OCI-LY3 (cell line): Measurements from ENCODE around the gene EIF4E1B.

Source experiments
- H2AFZ ChIP-seq: fragments of 200-600, 300-600 bp; shearing (Covaris generic); 2 replicates; pipeline ENCODE4 v1.6.0; 2014; ENCODE audit warnings: antibody characterized with exemption, low read depth, low read length
- H3K27ac ChIP-seq: fragments of 200-600, 300-600 bp; sonication (generic); 2 replicates; pipeline ENCODE4 v1.5.1; 2014; ENCODE audit warnings: mild to moderate bottlenecking, low read length, moderate library complexity, mixed read lengths
- H3K27me3 ChIP-seq: fragments of 200-600, 300-600 bp; sonication (generic); 2 replicates; pipeline ENCODE4 v1.6.1; 2014; ENCODE audit warnings: low read depth, low read length, mixed read lengths
- H3K36me3 ChIP-seq: fragments of 200-600, 300-600 bp; sonication (generic); replicated peaks from 2 replicates; pipeline ENCODE3; 2014; ENCODE audit warnings: low read depth, low read length, mixed read lengths
- H3K4me1 ChIP-seq: fragments of 300-600, 200-600 bp; sonication (generic); 2 replicates; pipeline ENCODE4 v1.6.1; 2014; ENCODE audit warnings: low read length, mixed read lengths
- H3K4me2 ChIP-seq: fragments of 200-600, 300-600 bp; sonication (generic); 2 replicates; pipeline ENCODE4 v1.6.1; 2014; ENCODE audit warnings: low read length, mixed read lengths
- H3K4me3 ChIP-seq: fragments of 300-600, 200-600 bp; sonication (generic); 2 replicates; pipeline ENCODE4 v1.5.1; 2014; ENCODE audit warnings: antibody characterized with exemption, mild to moderate bottlenecking, low read length, moderate library complexity
- H3K79me2 ChIP-seq: fragments of 300-600, 200-600 bp; shearing (Covaris generic); 2 replicates; pipeline ENCODE4 v1.6.1; 2014; ENCODE audit warnings: mild to moderate bottlenecking, low read length, mixed read lengths
- H3K9ac ChIP-seq: fragments of 300-600, 200-600 bp; shearing (Covaris generic); 2 replicates; pipeline ENCODE4 v1.6.0; 2014; ENCODE audit warnings: mild to moderate bottlenecking, low read length, moderate library complexity
- H3K9me3 ChIP-seq: fragments of 200-600, 300-600 bp; shearing (Covaris generic); 2 replicates; pipeline ENCODE4 v1.6.1; 2014; ENCODE audit warnings: low read length, mixed read lengths; ENCODE audit not compliant: insufficient read depth
- H4K20me1 ChIP-seq: fragments of 200-600, 300-600 bp; sonication (generic); 2 replicates; pipeline ENCODE4 v1.6.1; 2016; ENCODE audit warnings: low read length, mixed read lengths; ENCODE audit not compliant: insufficient read depth
- EZH2phosphoT487 ChIP-seq: fragments of 200-600 bp; shearing (Covaris generic); IDR thresholded peaks from 2 replicates; pipeline ENCODE4 v1.6.1; 2018; ENCODE audit warnings: antibody characterized with exemption, mixed run types, low read depth
- TF ChIP-seq, protein P1 (sequence below): fragments of 200-600, 300-600 bp; sonication (generic); IDR thresholded peaks from 2 replicates; pipeline ENCODE4 v1.5.1; 2014; ENCODE audit warnings: antibody characterized with exemption, low read length, low read depth

EIF4E1B gene

DNA sequence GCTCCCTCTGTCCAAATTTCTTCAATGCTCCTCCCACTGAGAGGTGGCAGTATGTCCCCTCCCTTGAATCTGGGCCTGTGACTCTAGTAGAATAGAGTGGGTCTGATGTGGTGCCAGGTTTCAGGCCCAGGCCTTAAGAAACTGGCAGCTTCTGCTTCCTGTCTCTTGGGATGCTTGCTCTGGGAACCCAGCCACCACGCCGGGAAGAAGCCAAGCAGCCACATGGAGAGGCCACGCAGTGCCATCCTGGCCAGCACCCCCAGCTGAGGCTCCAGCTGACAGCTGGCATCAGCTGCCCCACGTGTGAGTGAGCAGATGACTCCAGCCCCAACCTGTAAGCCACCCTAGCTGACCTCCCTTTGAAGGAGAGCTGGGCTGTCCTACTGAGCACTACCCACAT lies 9.5 kb downstream of the EIF4E1B start:
- no peaks in the 10 kb centered on the region for H3K36me3 ChIP-seq
- H3K79me2 ChIP-seq = no peaks in the 10 kb centered on the region
- no peak overlapping the region for H3K4me2 ChIP-seq
- no peak overlapping the region for H2AFZ ChIP-seq
- H3K27ac ChIP-seq = no peak overlapping the region
- H3K27me3 ChIP-seq = peaks cover 6% of the 10 kb centered on the region; the same call in 1 of the 2 replicates
- TF ChIP-seq EZH2phosphoT487 = no peak
- no peak overlapping the region for H3K4me3 ChIP-seq
- no peaks in the 10 kb centered on the region for H4K20me1 ChIP-seq
- H3K4me1 ChIP-seq = no peaks in the 10 kb centered on the region
- no peak overlapping the region for H3K9ac ChIP-seq
- no peaks in the 10 kb centered on the region for H3K9me3 ChIP-seq

DNA sequence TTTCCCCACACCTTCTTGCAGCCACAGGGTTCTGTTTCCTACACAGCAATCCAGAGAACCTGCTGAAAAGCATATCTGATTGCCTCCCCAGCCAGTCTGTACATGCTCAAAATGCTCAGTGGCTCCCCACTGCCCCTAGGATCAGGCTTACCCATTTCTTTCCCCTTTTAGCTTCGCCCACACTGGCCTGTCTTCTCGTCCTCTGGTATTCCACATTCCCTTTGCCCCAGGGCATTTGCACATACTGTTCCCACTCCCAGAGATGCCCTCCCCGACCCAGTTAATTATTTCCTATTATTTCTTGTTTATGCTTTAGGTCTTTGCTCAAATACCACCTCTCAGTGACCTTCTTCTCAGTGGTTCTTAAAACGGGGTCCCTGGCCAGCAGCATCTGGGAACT lies 10.1 kb downstream of the EIF4E1B start:
- H3K36me3 ChIP-seq = no peaks in the 10 kb centered on the region
- H3K4me2 ChIP-seq = no peak overlapping the region
- H3K9ac ChIP-seq = no peak overlapping the region
- H3K79me2 ChIP-seq = no peaks in the 10 kb centered on the region
- no peaks in the 10 kb centered on the region for H3K4me1 ChIP-seq
- H4K20me1 ChIP-seq = no peaks in the 10 kb centered on the region
- H2AFZ ChIP-seq = no peak overlapping the region
- no peak overlapping the region for H3K27ac ChIP-seq
- H3K27me3 ChIP-seq = no peaks in the 10 kb centered on the region
- no peak overlapping the region for H3K4me3 ChIP-seq
- H3K9me3 ChIP-seq = no peaks in the 10 kb centered on the region
- TF ChIP-seq, protein P1, sequence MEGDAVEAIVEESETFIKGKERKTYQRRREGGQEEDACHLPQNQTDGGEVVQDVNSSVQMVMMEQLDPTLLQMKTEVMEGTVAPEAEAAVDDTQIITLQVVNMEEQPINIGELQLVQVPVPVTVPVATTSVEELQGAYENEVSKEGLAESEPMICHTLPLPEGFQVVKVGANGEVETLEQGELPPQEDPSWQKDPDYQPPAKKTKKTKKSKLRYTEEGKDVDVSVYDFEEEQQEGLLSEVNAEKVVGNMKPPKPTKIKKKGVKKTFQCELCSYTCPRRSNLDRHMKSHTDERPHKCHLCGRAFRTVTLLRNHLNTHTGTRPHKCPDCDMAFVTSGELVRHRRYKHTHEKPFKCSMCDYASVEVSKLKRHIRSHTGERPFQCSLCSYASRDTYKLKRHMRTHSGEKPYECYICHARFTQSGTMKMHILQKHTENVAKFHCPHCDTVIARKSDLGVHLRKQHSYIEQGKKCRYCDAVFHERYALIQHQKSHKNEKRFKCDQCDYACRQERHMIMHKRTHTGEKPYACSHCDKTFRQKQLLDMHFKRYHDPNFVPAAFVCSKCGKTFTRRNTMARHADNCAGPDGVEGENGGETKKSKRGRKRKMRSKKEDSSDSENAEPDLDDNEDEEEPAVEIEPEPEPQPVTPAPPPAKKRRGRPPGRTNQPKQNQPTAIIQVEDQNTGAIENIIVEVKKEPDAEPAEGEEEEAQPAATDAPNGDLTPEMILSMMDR = no peak

DNA sequence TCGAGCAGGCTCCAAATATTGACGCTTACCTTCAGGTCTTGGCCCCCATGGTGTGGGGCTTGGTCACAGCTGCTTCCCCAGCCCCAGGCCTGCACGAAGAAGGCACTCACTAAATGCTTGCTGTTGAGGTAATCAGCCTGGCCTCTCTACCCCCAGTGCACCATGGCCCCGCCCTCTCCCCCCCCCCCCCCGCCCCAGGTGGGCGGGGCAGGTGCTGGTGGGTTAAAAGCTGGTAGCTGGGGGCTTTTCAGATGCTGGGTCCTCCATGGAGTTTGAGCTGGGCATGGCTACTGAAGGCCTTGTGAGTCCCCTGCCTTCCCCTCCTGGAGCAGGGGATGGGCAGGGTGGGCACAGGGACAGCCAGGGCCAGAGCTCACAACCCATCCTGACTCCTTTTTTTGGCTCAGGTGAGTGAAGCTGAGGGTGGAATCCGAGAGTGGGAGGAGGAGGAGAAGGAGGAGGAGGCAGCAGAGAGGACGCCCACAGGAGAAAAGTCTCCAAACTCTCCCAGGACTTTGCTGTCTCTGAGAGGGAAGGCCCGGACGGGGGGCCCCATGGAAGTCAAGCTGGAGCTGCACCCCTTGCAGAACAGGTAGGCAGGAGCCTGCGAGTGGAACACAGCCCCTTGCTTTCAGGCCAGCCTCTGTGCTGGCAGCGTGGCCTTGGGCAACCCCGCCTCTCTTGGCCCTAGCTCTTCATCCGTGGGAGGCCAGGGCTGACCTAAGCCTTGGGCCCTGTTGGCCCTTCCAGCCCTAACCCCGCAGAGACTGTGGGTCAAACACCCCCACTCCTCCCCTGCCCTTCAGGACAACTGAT lies 12.4 kb downstream of the EIF4E1B start:
- H3K27ac ChIP-seq = no peak overlapping the region
- H3K79me2 ChIP-seq = 0 out of 2 replicates have a peak, but pooled peaks cover under 1% of the 10 kb centered on the region
- no peak for TF ChIP-seq EZH2phosphoT487
- TF ChIP-seq, protein P1 = no peak
- H3K36me3 ChIP-seq = no peaks in the 10 kb centered on the region
- no peak overlapping the region for H2AFZ ChIP-seq
- no peaks in the 10 kb centered on the region for H4K20me1 ChIP-seq
- H3K27me3 ChIP-seq = no peaks in the 10 kb centered on the region
- no peak overlapping the region for H3K9ac ChIP-seq
- peaks cover 7% of the 10 kb centered on the region for H3K4me1 ChIP-seq
- no peak overlapping the region for H3K4me3 ChIP-seq
- H3K4me2 ChIP-seq = no peak overlapping the region
- no peaks in the 10 kb centered on the region for H3K9me3 ChIP-seq

DNA sequence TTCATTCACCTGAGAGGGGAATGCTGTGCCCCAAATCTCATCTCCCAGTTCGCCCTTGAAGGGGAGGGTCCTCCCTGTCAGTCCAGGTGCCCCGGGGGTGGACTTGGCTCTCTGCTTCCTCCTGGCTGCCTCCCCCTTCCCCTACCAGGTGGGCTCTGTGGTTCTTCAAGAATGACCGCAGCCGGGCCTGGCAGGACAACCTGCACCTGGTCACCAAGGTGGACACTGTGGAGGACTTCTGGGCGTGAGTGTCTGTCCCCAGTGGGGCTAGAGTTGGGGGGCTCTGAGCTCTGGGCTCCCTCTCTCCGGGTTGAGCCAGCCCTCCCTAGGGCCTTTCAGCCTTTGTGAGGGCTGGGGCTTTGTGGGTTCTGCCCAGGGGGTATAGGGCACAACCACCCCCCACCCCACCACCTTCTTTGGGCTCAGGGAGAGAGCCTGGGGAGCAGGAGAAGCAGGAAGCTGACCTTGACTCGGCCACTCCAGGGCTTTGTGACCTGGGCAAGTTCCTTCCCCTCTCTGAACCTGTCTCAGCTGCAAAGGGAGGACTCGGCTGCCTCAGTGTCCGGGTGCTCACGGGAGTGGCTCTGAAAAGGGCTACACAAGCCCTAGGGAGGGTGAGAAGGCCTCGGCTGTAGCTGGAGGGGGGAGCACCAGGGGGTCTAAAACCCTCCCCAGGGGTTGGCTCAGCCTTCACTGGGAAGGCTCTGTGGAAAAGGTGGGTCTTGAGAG lies 13.2 kb downstream of the EIF4E1B start:
- no peak overlapping the region for H3K9ac ChIP-seq

More for the DNA sequence above, 13.2 kb downstream of the EIF4E1B start:
- TF ChIP-seq, protein P1 = no peak
- no peak for TF ChIP-seq EZH2phosphoT487
- H3K27me3 ChIP-seq = no peaks in the 10 kb centered on the region
- H3K79me2 ChIP-seq = 0 out of 2 replicates have a peak, but pooled peaks cover 5% of the 10 kb centered on the region
- no peak overlapping the region for H3K4me3 ChIP-seq
- no peaks in the 10 kb centered on the region for H3K36me3 ChIP-seq
- H3K4me2 ChIP-seq = no peak overlapping the region
- H3K4me1 ChIP-seq = peaks cover 13% of the 10 kb centered on the region
- H2AFZ ChIP-seq = no peak overlapping the region
- H3K9me3 ChIP-seq = no peaks in the 10 kb centered on the region
- H4K20me1 ChIP-seq = no peaks in the 10 kb centered on the region
- no peak overlapping the region for H3K27ac ChIP-seq
